ENCODE measurements around the gene ZNF419. TPM values are rescaled to one million over a fixed set of nuclear protein-coding genes. Genes with fewer than 3 reads are reported as not detected.
"Not testable (repeated sequence)": the region's sequence is repeated elsewhere in the genome, so short reads cannot be mapped to it uniquely, and the experiment has no call there.

ZNF419 gene
- total and polyA plus RNA-seq, 2 donors (not counting 3 experiments of a cell fraction or from before 2014, with no cell fraction given), result 6.3 to 6.4 TPM

DNA sequence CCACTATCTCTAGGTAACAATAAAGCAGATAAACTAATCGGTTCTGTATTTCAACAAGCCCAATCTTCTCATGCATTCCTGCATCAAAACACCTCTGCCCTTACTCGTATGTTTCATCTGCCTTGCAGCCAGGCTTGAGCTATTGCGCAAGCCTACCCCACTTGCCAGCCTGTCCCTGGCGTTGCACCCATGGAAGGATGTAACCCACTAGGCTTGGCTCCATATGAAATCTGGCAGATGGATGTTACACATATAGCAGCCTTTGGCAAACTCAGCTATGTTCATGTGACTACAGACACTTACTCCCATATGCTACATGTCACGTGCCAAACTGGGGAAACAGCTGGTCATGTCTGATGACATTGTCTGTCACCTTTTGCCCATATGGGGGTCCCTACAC lies 27.7 kb downstream of the ZNF419 start:
- H3K9me3 ChIP-seq (replicated peaks; ENCODE audit: control insufficient read depth, insufficient read depth, low read length), result peaks cover 4% of the 10 kb centered on the region
- no peak overlapping the region for H3K4me2 ChIP-seq (ENCODE audit: insufficient read depth, low read length)
- dilution Hi-C loops (cut with MboI; ENCODE audit: extremely low pct_ligation_motif_present, low sequenced_read_pairs), result no loop called here
- CTCF ChIA-PET, result no interaction called here
- H3K27me3 ChIP-seq (ENCODE audit: control insufficient read depth in 2 of 2, insufficient read depth in 2 of 2, low read length in 2 of 2), result no peaks in the 10 kb centered on the region
- no peak overlapping the region for H3K27ac ChIP-seq (ENCODE audit: insufficient read depth, low read depth, low read length)
- no TSS peak for BruUV-seq (replicated peaks)
- no peaks in the 10 kb centered on the region for H4K20me1 ChIP-seq (replicated peaks; ENCODE audit: control insufficient read depth, extremely low read depth, insufficient read depth, low read length)
- H3K4me1 ChIP-seq (ENCODE audit: control insufficient read depth, extremely low read depth, insufficient read depth, low read length), result no peaks in the 10 kb centered on the region
- no peak overlapping the region for H3K4me3 ChIP-seq (replicated peaks in 1 of 3; ENCODE audit: insufficient read depth in 1 of 3, low read depth in 1 of 3, low read length in 3 of 3)
- POLR2A ChIA-PET, result no interaction called here
- H3K9me1 ChIP-seq (replicated peaks; ENCODE audit: control insufficient read depth, extremely low read depth, insufficient read depth, low read length), result no peaks in the 10 kb centered on the region
- H2AFZ ChIP-seq (ENCODE audit: low read depth, low read length), result no peak overlapping the region
- no peak for TF ChIP-seq FOS (IDR thresholded peaks at IDR 0.05; ENCODE audit: borderline replicate concordance, insufficient read depth, low read length)
- TF ChIP-seq, protein P1, sequence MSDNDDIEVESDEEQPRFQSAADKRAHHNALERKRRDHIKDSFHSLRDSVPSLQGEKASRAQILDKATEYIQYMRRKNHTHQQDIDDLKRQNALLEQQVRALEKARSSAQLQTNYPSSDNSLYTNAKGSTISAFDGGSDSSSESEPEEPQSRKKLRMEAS (IDR thresholded peaks at IDR 0.05; ENCODE audit: insufficient read depth, insufficient read length), result no peak
- TF ChIP-seq, protein P2, sequence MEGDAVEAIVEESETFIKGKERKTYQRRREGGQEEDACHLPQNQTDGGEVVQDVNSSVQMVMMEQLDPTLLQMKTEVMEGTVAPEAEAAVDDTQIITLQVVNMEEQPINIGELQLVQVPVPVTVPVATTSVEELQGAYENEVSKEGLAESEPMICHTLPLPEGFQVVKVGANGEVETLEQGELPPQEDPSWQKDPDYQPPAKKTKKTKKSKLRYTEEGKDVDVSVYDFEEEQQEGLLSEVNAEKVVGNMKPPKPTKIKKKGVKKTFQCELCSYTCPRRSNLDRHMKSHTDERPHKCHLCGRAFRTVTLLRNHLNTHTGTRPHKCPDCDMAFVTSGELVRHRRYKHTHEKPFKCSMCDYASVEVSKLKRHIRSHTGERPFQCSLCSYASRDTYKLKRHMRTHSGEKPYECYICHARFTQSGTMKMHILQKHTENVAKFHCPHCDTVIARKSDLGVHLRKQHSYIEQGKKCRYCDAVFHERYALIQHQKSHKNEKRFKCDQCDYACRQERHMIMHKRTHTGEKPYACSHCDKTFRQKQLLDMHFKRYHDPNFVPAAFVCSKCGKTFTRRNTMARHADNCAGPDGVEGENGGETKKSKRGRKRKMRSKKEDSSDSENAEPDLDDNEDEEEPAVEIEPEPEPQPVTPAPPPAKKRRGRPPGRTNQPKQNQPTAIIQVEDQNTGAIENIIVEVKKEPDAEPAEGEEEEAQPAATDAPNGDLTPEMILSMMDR (IDR thresholded peaks at IDR 0.05; ENCODE audit: extremely low read depth in 1 of 2, insufficient read depth in 1 of 2, low read depth in 1 of 2, low read length in 2 of 2), result no peak
- no peak for TF ChIP-seq POLR2AphosphoS5 (IDR thresholded peaks at IDR 0.05; ENCODE audit: insufficient read depth, low read depth, low read length)
- TF ChIP-seq GATA2 (IDR thresholded peaks at IDR 0.05; ENCODE audit: insufficient read depth, insufficient read length, low read depth, low read length), result no peak
- TF ChIP-seq JUN (IDR thresholded peaks at IDR 0.05; ENCODE audit: borderline replicate concordance, insufficient read depth, insufficient read length, low read depth), result no peak
- no peak for TF ChIP-seq EZH2 (IDR thresholded peaks at IDR 0.05; ENCODE audit: borderline replicate concordance, low read depth, low read length, severe bottlenecking)
- no peak for TF ChIP-seq POLR2A (IDR thresholded peaks at IDR 0.05; ENCODE audit: low read depth, low read length)
- TF ChIP-seq MYC (IDR thresholded peaks at IDR 0.05; ENCODE audit: low read depth, low read length), result no peak
- intact Hi-C loops (cut with micrococcal nuclease), result no loop called here
- H3K9ac ChIP-seq (replicated peaks; ENCODE audit: extremely low read depth, insufficient read depth, low read length), result no peak overlapping the region
- no peaks in the 10 kb centered on the region for H3K36me3 ChIP-seq (ENCODE audit: control insufficient read depth in 2 of 2, extremely low read depth in 1 of 2, insufficient read depth in 2 of 2, low read length in 2 of 2)
- DNase-seq (ENCODE audit: low read depth, low spot score) (no peak), FAIRE-seq (no peak)
- H3K79me2 ChIP-seq (ENCODE audit: control insufficient read depth, insufficient read depth, low read length), result no peaks in the 10 kb centered on the region

DNA sequence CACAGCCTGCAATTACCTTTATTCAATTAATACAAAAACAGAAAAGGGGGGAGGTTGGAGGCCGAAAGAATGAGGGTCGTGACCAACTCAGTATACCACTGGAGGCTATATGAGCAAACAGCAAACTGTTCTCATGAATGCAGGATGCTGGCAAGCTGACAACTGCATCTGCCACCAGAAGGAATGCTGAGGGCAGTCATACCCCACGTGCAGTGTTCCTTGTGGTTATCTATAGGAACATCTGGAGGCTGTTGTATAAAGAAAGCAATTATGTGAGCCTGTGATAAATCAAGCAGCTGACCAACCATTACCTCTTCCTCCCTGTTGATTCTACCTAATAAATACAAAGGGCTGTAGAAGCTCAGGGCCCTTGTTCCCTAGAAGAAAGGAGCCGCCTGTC lies 30.5 kb downstream of the ZNF419 start:
- FAIRE-seq; H3K4me3 ChIP-seq (replicated peaks in 1 of 3; ENCODE audit: insufficient read depth in 1 of 3, low read depth in 1 of 3, low read length in 3 of 3); H4K20me1 ChIP-seq (replicated peaks; ENCODE audit: control insufficient read depth, extremely low read depth, insufficient read depth, low read length); H3K4me2 ChIP-seq (ENCODE audit: insufficient read depth, low read length); DNase-seq (ENCODE audit: low read depth, low spot score); BruUV-seq (replicated peaks); H3K9me3 ChIP-seq (replicated peaks; ENCODE audit: control insufficient read depth, insufficient read depth, low read length); H3K36me3 ChIP-seq (ENCODE audit: control insufficient read depth in 2 of 2, extremely low read depth in 1 of 2, insufficient read depth in 2 of 2, low read length in 2 of 2); H3K4me1 ChIP-seq (ENCODE audit: control insufficient read depth, extremely low read depth, insufficient read depth, low read length); POLR2A ChIA-PET; H3K9ac ChIP-seq (replicated peaks; ENCODE audit: extremely low read depth, insufficient read depth, low read length); CTCF ChIA-PET; H3K9me1 ChIP-seq (replicated peaks; ENCODE audit: control insufficient read depth, extremely low read depth, insufficient read depth, low read length); H2AFZ ChIP-seq (ENCODE audit: low read depth, low read length); dilution Hi-C loops (cut with MboI; ENCODE audit: extremely low pct_ligation_motif_present, low sequenced_read_pairs); H3K27me3 ChIP-seq (ENCODE audit: control insufficient read depth in 2 of 2, insufficient read depth in 2 of 2, low read length in 2 of 2); H3K79me2 ChIP-seq (ENCODE audit: control insufficient read depth, insufficient read depth, low read length); intact Hi-C loops (cut with micrococcal nuclease); H3K27ac ChIP-seq (ENCODE audit: insufficient read depth, low read depth, low read length): not testable (repeated sequence)
